DND-41 (cell line): Measurements from ENCODE around the gene TMPRSS4.

Experiments
- ATAC-seq: fragments of 200-7000 bp; cut with Tn5 transposase; 3 replicates; pipeline ENCODE4 v1.9.1; 2021; ENCODE audit warnings: low read depth; ENCODE audit not compliant: insufficient read depth
- DNase-seq: peaks from one replicate; pipeline ENCODE4 v3.0.0-alpha.2; 2020
- H2AFZ ChIP-seq: 2 replicates; pipeline ENCODE4 v1.6.0; 2012; ENCODE audit warnings: low read depth, low read length
- H3K27ac ChIP-seq: 2 replicates; pipeline ENCODE4 v1.5.1; 2012; ENCODE audit warnings: low read length, inconsistent platforms
- H3K27me3 ChIP-seq: fragments of 200-600 bp; sonication (generic); 2 replicates; pipeline ENCODE4 v1.6.0; 2012; ENCODE audit warnings: low read length, mild to moderate bottlenecking, inconsistent platforms; ENCODE audit not compliant: insufficient read depth, poor library complexity
- H3K36me3 ChIP-seq: 2 replicates; pipeline ENCODE4 v1.5.1; 2012; ENCODE audit warnings: low read length, inconsistent platforms; ENCODE audit not compliant: insufficient read depth
- H3K4me1 ChIP-seq: 2 replicates; pipeline ENCODE4 v1.5.1; 2012; ENCODE audit warnings: mild to moderate bottlenecking, low read length; ENCODE audit not compliant: insufficient read depth
- H3K4me2 ChIP-seq: 2 replicates; pipeline ENCODE4 v1.6.0; 2012; ENCODE audit warnings: mild to moderate bottlenecking, moderate library complexity, low read length, inconsistent platforms; ENCODE audit not compliant: insufficient read depth
- H3K4me3 ChIP-seq, 2 experiments: fragments of 200-600 bp in 1 of 2; shearing (Covaris generic) in 1 of 2; 2 replicates each; pipeline ENCODE4 v1.5.1; 2012 to 2016; ENCODE audit warnings: inconsistent platforms in 2 of 2, low read length in 2 of 2, mild to moderate bottlenecking in 2 of 2, low read depth in 1 of 2, moderate library complexity in 1 of 2
- H3K79me2 ChIP-seq: 2 replicates; pipeline ENCODE4 v1.6.0; 2012; ENCODE audit warnings: low read length, inconsistent platforms; ENCODE audit not compliant: insufficient read depth
- H3K9ac ChIP-seq: 2 replicates; pipeline ENCODE4 v1.6.0; 2012; ENCODE audit warnings: low read depth, mild to moderate bottlenecking, inconsistent platforms, low read length, moderate library complexity
- H3K9me3 ChIP-seq: 2 replicates; pipeline ENCODE4 v1.5.1; 2012; ENCODE audit warnings: low read length, moderate library complexity, mild to moderate bottlenecking, inconsistent platforms; ENCODE audit not compliant: insufficient read depth, severe bottlenecking
- H4K20me1 ChIP-seq: 2 replicates; pipeline ENCODE4 v1.6.0; 2012; ENCODE audit warnings: low read length; ENCODE audit not compliant: insufficient read depth
- EZH2 ChIP-seq: IDR thresholded peaks from 3 replicates; pipeline ENCODE4 v1.6.1; 2012; ENCODE audit warnings: borderline replicate concordance, low read depth, mild to moderate bottlenecking, moderate library complexity, low read length, inconsistent platforms; ENCODE audit not compliant: severe bottlenecking
- TF ChIP-seq, protein P1 (sequence below): IDR thresholded peaks from 2 replicates; pipeline ENCODE4 v1.5.1; 2012; ENCODE audit warnings: borderline replicate concordance, low read length, moderate library complexity, mild to moderate bottlenecking; ENCODE audit not compliant: poor library complexity, severe bottlenecking; ENCODE audit errors: extremely low read depth

The TMPRSS4 gene

DNA sequence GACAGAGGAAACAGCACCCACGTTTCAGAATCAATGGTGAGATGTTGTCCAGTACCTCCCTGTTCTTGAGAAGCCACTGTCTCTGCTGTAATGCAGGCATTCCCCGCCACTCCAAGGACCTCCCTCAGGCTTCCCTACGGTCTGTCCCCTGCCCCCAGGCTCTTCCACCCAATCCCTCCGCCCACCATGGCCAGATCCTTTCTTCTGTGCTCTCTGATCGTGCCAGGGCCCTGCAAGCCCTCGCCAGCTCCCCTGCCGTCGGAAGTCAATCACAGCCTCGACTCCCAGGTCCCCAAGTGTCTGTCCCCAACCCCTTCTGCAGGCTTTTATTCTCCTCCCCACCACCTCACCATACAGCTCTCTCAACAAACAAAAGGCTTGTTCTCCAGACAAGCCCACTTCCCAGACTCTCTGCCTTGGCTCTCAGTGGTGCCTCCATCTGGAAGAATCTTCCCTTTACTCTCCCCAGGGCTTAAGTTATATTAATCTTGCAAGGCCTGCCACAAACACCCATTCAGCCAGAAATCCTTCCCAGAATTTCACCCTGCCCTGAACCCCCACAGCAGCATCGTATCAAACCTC is 62.1 kb downstream of the TMPRSS4 start:
- no peak overlapping the region for H3K4me3 ChIP-seq
- H3K27ac ChIP-seq: no peak overlapping the region
- H3K9me3 ChIP-seq: no peaks in the 10 kb centered on the region
- DNase-seq (no peak), ATAC-seq (no peak)
- H4K20me1 ChIP-seq: no peaks in the 10 kb centered on the region
- no peak overlapping the region for H2AFZ ChIP-seq
- H3K9ac ChIP-seq: no peak overlapping the region
- H3K4me2 ChIP-seq: no peak overlapping the region
- no peak for TF ChIP-seq EZH2
- TF ChIP-seq, protein P1, sequence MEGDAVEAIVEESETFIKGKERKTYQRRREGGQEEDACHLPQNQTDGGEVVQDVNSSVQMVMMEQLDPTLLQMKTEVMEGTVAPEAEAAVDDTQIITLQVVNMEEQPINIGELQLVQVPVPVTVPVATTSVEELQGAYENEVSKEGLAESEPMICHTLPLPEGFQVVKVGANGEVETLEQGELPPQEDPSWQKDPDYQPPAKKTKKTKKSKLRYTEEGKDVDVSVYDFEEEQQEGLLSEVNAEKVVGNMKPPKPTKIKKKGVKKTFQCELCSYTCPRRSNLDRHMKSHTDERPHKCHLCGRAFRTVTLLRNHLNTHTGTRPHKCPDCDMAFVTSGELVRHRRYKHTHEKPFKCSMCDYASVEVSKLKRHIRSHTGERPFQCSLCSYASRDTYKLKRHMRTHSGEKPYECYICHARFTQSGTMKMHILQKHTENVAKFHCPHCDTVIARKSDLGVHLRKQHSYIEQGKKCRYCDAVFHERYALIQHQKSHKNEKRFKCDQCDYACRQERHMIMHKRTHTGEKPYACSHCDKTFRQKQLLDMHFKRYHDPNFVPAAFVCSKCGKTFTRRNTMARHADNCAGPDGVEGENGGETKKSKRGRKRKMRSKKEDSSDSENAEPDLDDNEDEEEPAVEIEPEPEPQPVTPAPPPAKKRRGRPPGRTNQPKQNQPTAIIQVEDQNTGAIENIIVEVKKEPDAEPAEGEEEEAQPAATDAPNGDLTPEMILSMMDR: no peak
- H3K4me1 ChIP-seq: no peaks in the 10 kb centered on the region
- H3K36me3 ChIP-seq: no peaks in the 10 kb centered on the region
- no peaks in the 10 kb centered on the region for H3K79me2 ChIP-seq
- peaks cover 39% of the 10 kb centered on the region for H3K27me3 ChIP-seq

DNA sequence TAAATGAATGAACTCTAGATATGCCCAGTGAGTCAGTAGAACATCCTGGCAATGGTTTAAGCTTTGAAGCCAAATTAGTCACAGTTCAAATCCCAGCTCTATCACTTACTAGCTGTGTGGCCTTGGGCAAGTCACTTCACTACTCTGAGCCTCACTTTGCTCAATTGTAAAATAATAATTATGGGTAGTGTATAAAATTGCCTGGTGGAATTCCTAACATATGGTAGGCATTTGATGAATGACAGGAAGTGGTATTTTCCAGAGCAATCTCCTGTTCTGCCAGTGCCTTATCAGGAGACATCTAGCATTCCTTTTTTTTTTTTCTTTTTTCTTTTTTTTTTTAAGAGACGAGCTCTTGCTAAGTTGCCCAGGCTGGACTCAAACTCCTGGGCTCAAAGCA is 62.7 kb downstream of the TMPRSS4 start:
- Histone ChIP-seq H3K27ac (no peak overlapping the region), H3K79me2 (no peaks in the 10 kb centered on the region), H4K20me1 (no peaks in the 10 kb centered on the region), H3K27me3 (peaks cover 46% of the 10 kb centered on the region), H2AFZ (no peak overlapping the region), H3K4me2 (no peak overlapping the region), H3K4me1 (no peaks in the 10 kb centered on the region), H3K9me3 (no peaks in the 10 kb centered on the region), H3K9ac (no peak overlapping the region), H3K36me3 (no peaks in the 10 kb centered on the region), H3K4me3 (no peak overlapping the region)
- DNase-seq: no peak
- TF ChIP-seq EZH2: no peak
- TF ChIP-seq, protein P1: no peak
- ATAC-seq: no peak

DNA sequence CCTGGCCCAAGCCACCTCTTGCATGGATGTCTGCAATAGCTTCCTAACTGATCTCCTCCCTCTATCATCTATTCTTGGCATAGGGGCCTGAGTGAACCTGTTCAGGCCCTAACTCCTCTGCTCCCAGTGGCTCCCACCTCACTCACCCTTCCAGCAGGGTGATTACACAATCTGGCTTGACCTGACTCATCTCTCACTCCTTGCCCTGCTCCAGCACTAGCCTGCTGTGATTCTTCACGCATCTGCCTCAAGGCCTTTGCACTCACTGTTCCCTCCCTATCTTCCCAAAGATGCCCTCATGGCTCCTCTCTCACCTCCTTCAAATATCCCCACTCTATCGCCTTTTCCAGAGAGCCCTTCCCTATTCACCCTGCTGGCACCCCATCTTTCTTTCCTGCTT is 65.2 kb downstream of the TMPRSS4 start:
- H3K36me3 ChIP-seq: no peaks in the 10 kb centered on the region
- no peak for TF ChIP-seq EZH2

DNA sequence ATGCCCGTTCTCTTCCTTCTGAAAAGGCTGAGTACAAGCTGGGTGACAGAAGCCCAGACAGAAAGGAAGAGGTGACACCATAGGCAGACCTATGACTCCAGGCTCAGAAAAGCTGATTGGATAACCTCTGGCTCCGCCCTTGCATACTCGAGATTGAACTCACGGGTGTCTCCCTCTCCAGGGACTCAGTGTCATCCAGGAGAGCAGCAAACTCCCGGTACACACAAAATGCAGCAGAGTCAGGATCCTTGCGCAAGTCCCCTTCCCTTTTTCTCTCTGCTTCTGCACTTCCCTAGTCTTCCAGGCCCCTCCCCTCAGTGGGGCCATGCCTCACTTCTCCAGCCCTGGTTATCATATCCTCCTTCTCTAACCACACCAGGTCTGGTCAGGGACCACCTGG is 65.9 kb downstream of the TMPRSS4 start:
- no peak; the same call in 2 of the 3 replicates for ATAC-seq
- TF ChIP-seq, protein P1: no peak
- no peak for TF ChIP-seq EZH2

More for the DNA sequence above, 65.2 kb downstream of the TMPRSS4 start:
- Histone ChIP-seq H3K4me1 (peaks cover 6% of the 10 kb centered on the region), H3K4me2 (no peak overlapping the region), H3K79me2 (no peaks in the 10 kb centered on the region), H2AFZ (no peak overlapping the region), H4K20me1 (no peaks in the 10 kb centered on the region), H3K27ac (no peak overlapping the region), H3K9ac (no peak overlapping the region), H3K4me3 (no peak overlapping the region), H3K27me3 (peaks cover 57% of the 10 kb centered on the region), H3K9me3 (no peaks in the 10 kb centered on the region)
- no peak for DNase-seq
- no peak for ATAC-seq

More for the DNA sequence above, 65.9 kb downstream of the TMPRSS4 start:
- H3K4me1 ChIP-seq: peaks cover 6% of the 10 kb centered on the region
- H3K79me2 ChIP-seq: no peaks in the 10 kb centered on the region
- H3K4me2 ChIP-seq: no peak overlapping the region
- no peak for DNase-seq
- H4K20me1 ChIP-seq: no peaks in the 10 kb centered on the region
- no peak overlapping the region for H3K4me3 ChIP-seq
- H2AFZ ChIP-seq: no peak overlapping the region
- H3K9ac ChIP-seq: no peak overlapping the region
- H3K36me3 ChIP-seq: no peaks in the 10 kb centered on the region
- H3K27ac ChIP-seq: no peak overlapping the region
- no peaks in the 10 kb centered on the region for H3K9me3 ChIP-seq
- H3K27me3 ChIP-seq: peaks cover 58% of the 10 kb centered on the region
